ENCODE data around the gene VGLL3. TPM values are rescaled to one million over a fixed set of nuclear protein-coding genes. Genes with fewer than 3 reads are reported as not detected.

VGLL3 gene
- total RNA-seq, 3 donors from 2014 or later: 1.5 to 30.5 (median 6.3) TPM

- ATAC-seq (no peak), DNase-seq (no peak)
- H3K4me1 ChIP-seq (ENCODE audit: low read depth): peaks cover 3% of the 10 kb centered on the region
- no peaks in the 10 kb centered on the region for H3K36me3 ChIP-seq (ENCODE audit: low read depth)
- no peak for TF ChIP-seq CTCF (IDR thresholded peaks at IDR 0.05)
- no peaks in the 10 kb centered on the region for H3K9me3 ChIP-seq
- H3K4me3 ChIP-seq: no peak overlapping the region
- intact Hi-C loops (cut with DNase I, micrococcal nuclease): no loop called here
Observed at GRCh38 chr3:86989006-86989405, 1.9 kb downstream of the VGLL3 start.

GRCh38 chr3:86988235-86988634, 2.7 kb downstream of the VGLL3 start:
- ATAC-seq: no peak
- intact Hi-C loops (cut with DNase I, micrococcal nuclease): no loop called here
- H3K36me3 ChIP-seq (ENCODE audit: low read depth): no peaks in the 10 kb centered on the region
- no peak for TF ChIP-seq CTCF (IDR thresholded peaks at IDR 0.05)
- H3K4me1 ChIP-seq (ENCODE audit: low read depth): peaks cover 3% of the 10 kb centered on the region
- no peaks in the 10 kb centered on the region for H3K9me3 ChIP-seq
- DNase-seq: no peak
- no peak overlapping the region for H3K4me3 ChIP-seq

GRCh38 chr3:86987421-86987715, 3.6 kb downstream of the VGLL3 start:
- Histone ChIP-seq H3K36me3 (ENCODE audit: low read depth) (no peaks in the 10 kb centered on the region), H3K4me1 (ENCODE audit: low read depth) (peaks cover 3% of the 10 kb centered on the region), H3K4me3 (no peak overlapping the region), H3K9me3 (no peaks in the 10 kb centered on the region)
- no peak for TF ChIP-seq CTCF (IDR thresholded peaks at IDR 0.05)
- DNase-seq (no peak), ATAC-seq (no peak)
- intact Hi-C loops (cut with DNase I, micrococcal nuclease): no loop called here

GRCh38 chr3:86986671-86987420, 4.1 kb downstream of the VGLL3 start:
- no peaks in the 10 kb centered on the region for H3K9me3 ChIP-seq
- H3K4me1 ChIP-seq (ENCODE audit: low read depth): peaks cover 3% of the 10 kb centered on the region
- TF ChIP-seq CTCF (IDR thresholded peaks at IDR 0.05): no peak
- no peak overlapping the region for H3K4me3 ChIP-seq
- ATAC-seq (no peak), DNase-seq (no peak)
- intact Hi-C loops (cut with DNase I, micrococcal nuclease): no loop called here
- H3K36me3 ChIP-seq (ENCODE audit: low read depth): no peaks in the 10 kb centered on the region

GRCh38 chr3:86985181-86985826, 5.6 kb downstream of the VGLL3 start:
- Histone ChIP-seq H3K9me3 (no peaks in the 10 kb centered on the region), H3K4me3 (no peak overlapping the region), H3K4me1 (ENCODE audit: low read depth) (peaks cover 1% of the 10 kb centered on the region), H3K36me3 (ENCODE audit: low read depth) (no peaks in the 10 kb centered on the region)
- DNase-seq (no peak), ATAC-seq (no peak)
- intact Hi-C loops (cut with DNase I, micrococcal nuclease): no loop called here
- TF ChIP-seq CTCF (IDR thresholded peaks at IDR 0.05): no peak
